GM21367 (cell line): ENCODE data around the gene ENG.
"Not testable (repeated sequence)": the region's sequence is repeated elsewhere in the genome, so short reads cannot be mapped to it uniquely, and the experiment has no call there.

Source experiments
- ATAC-seq: cut with Tn5 transposase; IDR thresholded peaks from one replicate; pipeline ENCODE4 v1.9.1; 2021; ENCODE audit not compliant: unreplicated experiment

Gene ENG

GRCh38 chr9:127878652-127879390 lies 24.4 kb upstream of the ENG start:
- ATAC-seq, result no peak

GRCh38 chr9:127878001-127878651 lies 23.7 kb upstream of the ENG start:
- ATAC-seq, result no peak

- ATAC-seq, result no peak
Measured at GRCh38 chr9:127877566-127877998, 23.1 kb upstream of the ENG start, which contains the start of gene AK1. Gene AK1, minus strand, starts transcription at chr9:127877675. Its CDS starts 3,058 bp downstream, at chr9:127874617.

DNA sequence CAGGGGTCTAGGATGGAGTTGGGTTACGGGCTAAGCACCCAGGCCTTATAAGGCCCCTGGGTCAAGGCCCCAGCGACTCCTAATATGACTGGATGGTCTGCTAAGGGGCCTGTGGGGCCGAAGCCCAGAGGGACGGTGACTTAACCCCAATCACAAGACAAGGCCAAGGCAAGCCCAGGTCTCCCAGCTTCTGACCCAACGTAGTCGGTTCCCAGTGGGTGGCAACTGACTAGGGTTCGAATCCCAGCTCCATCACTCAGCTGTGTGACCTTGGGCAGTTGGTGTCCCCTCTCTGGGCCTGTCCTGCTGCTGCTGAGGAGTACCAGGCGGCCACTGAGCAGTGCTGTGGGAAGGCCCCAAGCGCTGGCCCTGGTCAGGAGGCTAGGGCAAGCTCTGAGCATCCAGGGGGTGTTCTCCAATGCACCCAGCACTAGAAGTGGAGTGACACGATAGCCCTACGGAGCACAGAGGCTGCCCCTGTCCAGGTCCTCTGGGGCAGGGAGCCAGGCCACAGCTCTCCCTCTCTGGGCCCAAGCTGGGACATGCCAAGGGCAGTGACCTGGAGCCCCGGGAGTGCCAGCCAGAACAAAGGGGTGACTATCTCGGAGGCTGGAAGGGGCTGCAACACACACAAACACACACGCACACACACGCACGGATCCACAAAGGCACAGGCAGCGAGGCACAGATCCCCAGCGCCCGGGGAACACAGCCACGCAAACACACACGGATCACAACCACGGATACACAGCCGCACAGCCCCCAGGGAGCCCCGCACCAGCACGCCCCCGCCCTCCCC lies 22.5 kb upstream of the ENG start:
- ATAC-seq, result no peak

DNA sequence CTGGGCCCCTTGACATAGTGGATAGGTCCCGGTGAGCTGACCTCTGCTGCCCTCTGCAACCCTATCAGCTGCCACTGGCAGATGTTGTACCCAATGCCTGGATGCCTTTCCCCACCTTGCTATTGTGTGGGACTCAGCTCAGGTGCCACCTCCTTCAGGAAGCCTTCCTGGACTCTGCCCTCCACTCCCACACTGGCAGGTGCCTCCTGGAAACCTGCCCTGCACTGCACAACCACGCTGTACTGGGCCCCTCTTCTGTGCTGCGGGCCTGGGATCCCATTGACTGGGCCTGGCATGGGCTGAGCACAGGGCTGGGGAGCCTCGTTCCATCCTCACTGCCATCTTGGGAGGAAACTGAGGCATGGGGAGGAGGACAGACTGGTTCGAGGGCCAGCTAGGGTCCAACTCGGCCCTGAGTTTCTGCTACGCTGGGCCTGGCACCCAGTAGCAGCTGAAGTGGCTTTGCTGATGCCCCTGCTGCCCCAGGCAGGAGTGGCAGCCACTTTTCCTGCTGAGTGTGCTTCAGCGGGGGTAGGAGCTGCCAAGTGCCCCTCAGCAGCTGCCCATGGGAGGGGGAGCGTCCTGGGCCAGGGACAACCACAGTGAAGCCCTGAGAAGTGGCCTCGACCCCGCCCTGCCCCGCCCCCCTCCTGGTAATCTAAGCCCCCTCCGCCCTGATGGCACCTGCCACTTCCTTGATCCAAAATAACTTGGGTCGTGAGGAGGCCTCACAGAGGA lies 21.7 kb upstream of the ENG start:
- ATAC-seq, result no peak

- ATAC-seq, result no peak
Measured at GRCh38 chr9:127875306-127875966, 21.0 kb upstream of the ENG start.

- ATAC-seq, result no peak
Measured at GRCh38 chr9:127874301-127875221, 20.1 kb upstream of the ENG start.

DNA sequence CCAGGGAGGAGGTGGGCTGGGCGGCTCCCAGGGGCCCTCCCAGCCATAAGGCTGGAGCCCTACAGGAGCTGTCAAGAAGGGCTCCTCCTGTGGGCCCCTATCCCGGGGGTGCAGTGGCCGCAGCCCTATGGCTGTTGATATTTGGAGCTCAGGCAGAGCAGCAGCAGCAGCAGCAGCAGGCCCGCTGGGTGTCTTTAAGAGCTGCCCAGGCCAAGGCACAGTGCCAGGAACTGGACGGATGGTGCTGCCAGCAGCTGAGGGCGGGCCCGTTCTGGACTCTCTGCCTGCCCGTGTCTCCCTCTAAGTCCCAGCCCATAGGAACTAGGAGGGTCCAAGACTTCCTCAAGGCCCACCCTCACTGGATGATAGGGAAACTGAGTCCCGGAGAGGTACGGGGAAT lies 19.4 kb upstream of the ENG start:
- ATAC-seq, result no peak

- no peak for ATAC-seq
Measured at GRCh38 chr9:127873223-127873691, 18.8 kb upstream of the ENG start.

DNA sequence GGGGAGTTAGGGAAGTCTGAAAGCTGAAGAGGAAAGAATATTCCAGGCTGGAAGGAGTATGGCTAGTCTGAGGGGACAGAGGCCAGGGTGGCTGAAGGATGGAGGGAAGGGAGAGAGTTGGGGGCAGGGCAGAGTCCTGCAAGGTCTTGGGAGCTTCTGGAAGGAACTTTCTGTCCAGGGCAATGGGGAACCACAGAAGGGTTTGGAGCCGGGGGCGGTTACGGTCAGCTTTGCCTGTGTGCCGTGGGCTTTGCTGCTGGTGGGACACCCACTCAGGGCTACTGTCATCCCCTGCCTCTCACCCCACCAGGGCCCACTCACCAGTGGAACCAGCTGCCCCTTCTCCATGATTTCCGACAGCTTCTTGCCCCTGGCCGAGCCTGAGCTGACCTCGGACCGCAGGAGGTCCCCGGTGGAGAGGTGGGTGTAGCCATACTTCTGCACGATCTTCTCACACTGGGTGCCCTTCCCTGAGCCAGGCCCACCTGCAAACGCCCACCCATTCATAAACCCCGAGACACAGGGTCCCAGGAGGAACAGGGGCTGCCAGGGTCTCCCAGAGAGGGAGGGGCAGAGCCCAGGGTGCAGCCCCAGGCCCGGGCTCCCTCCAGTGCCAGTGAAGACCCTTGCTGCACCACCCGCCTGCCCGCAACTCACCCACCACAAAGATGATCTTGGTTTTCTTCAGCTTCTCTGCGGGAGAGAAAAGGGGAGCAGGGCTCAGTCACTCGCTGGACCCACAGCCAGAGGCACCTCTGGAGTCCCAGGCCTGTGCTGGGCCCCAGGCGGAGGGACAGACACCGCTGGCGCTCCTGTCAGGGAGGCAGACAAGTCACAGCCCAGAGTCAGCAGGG lies 18.1 kb upstream of the ENG start:
- ATAC-seq, result no peak

DNA sequence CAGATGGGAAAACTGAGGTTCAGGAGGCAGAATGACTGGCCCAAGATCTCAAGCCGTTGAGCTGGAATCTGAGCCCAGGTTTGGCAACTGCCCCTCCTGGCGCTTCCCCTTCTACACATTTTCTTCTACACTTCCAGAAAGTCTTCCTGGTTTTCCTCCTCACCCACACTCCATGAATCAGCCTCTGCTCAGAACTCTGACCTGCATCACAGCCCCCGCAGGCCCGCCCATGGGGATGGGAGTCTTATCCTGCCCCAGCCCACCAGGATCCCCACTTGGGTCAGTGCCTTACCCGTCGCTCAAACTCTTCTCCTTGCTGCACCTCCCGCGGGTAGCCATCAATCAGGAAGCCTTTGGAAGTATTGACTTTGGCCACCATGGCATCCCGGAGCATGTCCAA lies 17.1 kb upstream of the ENG start:
- ATAC-seq, result no peak

DNA sequence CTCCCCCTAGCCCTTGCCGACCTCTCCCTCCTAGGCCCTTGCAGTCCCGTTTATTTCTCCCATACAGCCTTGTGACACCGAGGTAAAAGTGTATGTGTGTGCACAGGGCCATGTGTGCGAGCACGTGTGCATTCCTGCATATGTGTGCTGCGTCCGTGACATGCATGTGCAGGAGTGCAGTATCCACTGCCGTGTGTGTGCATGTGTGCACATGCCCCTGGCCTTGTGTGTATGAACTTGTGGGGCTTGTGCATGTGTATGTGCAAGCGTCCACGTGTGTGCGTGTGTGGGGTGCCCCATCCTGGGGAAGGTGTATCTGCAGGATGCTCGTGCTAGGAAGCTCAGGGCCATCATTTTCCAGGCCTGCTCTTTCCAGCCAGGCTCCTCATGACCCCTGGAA lies 16.4 kb upstream of the ENG start:
- ATAC-seq, result no peak

- not testable (repeated sequence) for ATAC-seq
Measured at GRCh38 chr9:127870153-127870491, 15.7 kb upstream of the ENG start.

DNA sequence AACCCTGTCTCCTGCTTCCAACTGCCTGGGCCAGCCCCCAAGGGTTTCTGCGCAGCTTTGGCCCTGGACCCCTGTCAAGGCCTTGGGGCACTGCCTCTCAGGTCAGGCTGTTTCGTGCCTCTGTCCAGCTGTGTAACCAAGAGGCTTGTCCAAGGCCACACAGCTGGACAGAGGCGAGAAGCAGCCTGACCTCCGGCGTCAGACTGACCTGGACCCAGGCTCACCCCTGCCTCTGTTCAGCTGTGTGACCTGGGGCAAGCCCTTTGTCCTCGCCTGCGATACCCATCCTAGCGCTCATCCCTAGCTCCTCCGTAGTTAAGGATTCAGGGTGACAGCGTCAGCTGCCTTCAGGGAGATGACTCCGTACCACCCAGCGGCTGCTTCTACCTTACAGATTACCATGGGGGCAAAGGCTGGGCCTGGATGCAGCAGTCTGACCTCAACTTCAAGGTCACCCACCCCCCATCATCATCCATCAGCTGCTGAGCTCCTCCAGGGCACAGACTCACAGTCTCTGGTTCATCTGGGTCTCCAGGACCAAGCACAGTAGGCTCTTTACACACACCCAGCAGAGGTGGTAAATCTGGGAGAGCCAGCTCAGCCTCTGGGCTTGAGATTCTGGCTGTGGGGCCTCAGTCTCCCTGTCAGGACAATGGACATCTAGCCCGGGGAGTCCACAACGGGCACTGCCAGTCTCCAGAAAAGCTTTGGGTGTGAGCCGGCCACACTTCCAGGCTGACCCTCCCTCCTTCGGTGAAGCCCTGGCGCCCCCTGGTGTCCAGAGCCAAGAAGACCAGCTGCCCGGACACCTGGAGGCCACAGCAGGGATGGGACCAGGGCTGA lies 15.1 kb upstream of the ENG start:
- no peak for ATAC-seq

DNA sequence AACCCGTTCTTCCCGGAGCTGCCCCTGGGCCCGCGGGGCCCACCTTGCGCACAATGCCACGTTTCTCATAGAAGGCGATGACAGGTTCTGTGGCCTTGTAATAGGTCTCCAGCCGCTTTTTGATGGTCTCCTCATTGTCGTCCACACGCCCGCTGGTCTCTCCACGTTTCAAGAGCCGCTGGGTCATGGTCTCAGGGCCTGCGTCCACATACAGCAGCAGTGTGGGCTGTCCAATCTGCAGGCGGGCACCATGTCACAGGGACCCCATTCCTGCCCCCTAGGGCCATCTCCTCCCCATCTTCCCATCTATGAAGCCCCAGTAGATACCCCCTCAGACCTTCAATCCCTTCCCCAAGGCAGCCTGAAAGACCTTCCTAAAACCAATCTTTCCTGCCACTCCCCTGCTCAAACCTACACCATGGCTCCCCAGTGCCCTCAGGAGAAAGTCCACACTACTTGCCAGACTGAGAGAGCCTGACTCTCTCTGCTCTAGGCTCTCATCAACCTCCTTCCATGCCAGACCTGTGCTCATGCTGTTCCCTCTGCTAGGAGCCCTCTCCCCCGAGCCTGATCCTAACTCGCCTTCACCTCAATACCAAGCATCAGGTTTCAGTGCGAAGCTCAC lies 13.9 kb upstream of the ENG start:
- ATAC-seq, result no peak

DNA sequence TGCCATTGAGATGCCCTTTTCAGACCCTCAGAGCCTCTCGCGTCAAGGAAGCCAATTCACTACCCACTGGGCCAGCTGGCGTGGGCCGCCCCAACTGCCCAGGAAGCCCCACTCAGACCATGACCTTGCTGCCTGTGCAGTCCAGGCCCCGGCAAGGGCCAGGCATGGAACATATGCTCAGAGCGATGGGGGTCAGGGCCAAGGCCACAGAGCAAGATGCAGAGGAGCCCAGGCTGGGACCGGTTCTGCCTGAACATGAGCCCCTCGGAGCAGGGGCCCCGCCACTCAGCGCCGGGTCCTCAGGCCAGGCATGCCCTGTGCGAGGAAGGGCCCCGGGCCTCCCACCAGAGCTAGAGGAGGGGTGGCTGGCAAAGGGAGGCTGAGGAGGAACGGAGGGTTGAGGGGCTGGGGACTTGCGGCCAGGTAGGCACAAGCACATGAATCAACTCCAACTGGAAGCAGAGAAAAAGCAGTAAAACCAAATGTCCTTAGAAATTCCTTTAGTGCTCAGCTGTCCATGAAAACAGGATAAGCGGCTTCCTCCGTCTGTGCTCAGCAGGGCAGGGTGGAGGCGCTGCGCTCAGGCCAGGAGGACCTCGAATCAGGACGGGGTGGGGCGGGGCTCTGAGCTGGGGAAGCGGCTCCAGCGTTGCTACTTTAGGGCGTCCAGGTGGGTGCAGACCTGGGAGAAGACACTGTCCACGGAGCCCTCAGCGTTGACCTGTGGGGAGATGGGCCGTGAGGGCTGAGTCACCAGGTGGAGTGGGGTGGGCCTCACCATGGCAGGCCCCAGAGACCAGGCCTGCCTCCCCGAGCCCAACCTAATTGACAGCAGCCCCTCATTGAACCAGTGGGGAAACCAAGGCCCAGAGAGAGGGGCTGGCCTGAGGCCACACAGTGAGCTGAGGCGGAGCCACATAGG lies 13.2 kb upstream of the ENG start:
- no peak for ATAC-seq
